GM21367 (cell line): Measurements from ENCODE around the gene SERPINA3.
"Not testable (repeated sequence)": the region's sequence is repeated elsewhere in the genome, so short reads cannot be mapped to it uniquely, and the experiment has no call there.

Experiments used
- ATAC-seq: cut with Tn5 transposase; IDR thresholded peaks from one replicate; pipeline ENCODE4 v1.9.1; 2021; ENCODE audit not compliant: unreplicated experiment

SERPINA3 gene

GRCh38 chr14:94583557-94583956, 28.6 kb upstream of the SERPINA3 start:
- no peak for ATAC-seq

GRCh38 chr14:94584591-94585280, 27.5 kb upstream of the SERPINA3 start:
- no peak for ATAC-seq

GRCh38 chr14:94586635-94587034, 25.6 kb upstream of the SERPINA3 start:
- no peak for ATAC-seq

DNA sequence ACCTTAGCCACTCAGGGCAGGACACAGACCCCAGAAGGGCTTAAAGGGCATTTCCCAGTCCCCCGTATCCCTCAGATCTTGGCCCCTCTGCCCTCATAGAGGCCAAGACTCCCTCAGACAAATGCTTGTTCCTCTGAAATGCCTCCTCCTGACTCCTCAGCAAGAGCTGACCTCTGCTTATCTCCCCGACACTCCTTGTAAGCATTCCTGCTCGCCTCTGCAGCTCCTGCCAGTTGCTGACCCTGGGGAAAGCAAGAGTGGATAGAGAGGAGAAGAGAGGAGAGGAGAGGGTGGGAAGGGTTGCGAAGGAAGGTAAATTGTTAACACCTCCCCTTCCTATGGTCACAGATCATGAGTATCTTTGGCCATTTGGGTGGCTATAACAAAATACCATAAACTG, 23.9 kb upstream of the SERPINA3 start:
- ATAC-seq = no peak

- ATAC-seq = no peak
Observed at GRCh38 chr14:94591073-94591472, 21.1 kb upstream of the SERPINA3 start.

DNA sequence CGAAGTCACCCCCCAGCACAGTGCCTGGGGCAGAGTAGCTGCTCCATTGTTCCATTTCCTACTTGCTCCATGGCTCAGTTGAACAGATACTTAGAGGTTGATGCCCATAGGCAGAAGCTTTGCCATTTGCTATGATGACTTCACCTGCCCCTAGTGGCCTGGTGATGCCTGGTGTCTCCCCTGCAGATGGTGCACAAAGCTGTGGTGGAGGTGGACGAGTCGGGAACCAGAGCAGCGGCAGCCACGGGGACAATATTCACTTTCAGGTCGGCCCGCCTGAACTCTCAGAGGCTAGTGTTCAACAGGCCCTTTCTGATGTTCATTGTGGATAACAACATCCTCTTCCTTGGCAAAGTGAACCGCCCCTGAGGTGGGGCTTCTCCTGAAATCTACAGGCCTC, 20.3 kb upstream of the SERPINA3 start:
- ATAC-seq = no peak

DNA sequence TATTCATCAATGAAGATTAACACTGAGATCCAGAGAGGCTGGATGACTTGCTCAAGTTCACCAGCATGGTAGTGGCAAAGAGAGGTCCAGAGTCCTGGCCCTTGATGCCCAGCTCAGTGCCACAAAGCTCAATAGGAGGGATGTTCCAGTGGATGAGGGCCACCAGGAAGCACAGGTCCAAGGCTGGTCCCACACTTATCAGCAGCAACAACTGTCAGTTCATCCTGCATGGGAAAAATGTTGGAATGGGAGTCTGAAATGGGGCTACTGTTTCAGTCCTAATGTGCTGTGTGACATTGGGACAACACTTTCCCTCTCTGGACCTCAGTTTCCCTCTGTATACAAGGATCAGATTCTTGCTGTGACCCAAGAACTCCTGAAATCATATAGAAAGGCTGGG, 19.7 kb upstream of the SERPINA3 start:
- no peak for ATAC-seq

DNA sequence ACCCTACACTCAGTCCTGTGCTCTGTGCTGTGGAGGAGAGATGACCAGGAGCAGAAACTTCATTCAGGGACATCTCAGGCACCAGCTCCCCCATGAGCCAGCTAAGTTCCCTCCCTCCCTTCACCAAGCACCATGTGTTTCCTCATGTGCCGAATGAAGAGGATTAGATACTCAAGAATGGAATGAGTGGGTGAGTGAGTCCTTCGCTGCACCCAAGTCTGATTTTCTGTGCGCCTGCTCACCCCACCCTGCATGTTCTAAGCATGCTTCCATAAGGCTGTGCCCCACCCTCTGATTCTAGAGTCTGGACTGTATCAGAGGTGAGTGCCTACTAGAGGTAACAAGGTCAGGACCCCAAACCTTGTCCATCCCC, 18.8 kb upstream of the SERPINA3 start:
- no peak for ATAC-seq

GRCh38 chr14:94593749-94594431, 18.3 kb upstream of the SERPINA3 start:
- no peak for ATAC-seq

- ATAC-seq = no peak
Observed at GRCh38 chr14:94594441-94594840, 17.8 kb upstream of the SERPINA3 start.

- no peak for ATAC-seq
Observed at GRCh38 chr14:94595912-94596311, 16.3 kb upstream of the SERPINA3 start.

DNA sequence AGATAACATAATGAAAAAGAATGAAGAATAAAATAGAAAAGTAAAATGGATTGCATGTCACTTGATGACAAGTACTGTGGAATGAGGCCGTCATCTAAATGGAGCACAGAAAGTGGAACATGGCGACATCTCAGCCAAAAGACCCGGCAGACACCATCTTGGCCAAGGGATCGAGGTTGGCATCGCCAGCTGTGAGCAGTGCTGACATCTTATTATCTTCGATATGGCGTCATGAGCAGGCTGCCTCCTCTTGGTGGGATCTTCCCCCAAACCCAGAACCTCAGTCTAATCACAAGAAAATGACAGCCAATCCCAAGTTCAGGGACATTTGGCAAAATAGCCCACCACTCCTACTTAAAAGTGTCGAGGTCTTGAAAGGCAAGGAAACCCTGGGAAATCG, 15.8 kb upstream of the SERPINA3 start:
- no peak for ATAC-seq

GRCh38 chr14:94597788-94598187, 14.4 kb upstream of the SERPINA3 start:
- no peak for ATAC-seq

DNA sequence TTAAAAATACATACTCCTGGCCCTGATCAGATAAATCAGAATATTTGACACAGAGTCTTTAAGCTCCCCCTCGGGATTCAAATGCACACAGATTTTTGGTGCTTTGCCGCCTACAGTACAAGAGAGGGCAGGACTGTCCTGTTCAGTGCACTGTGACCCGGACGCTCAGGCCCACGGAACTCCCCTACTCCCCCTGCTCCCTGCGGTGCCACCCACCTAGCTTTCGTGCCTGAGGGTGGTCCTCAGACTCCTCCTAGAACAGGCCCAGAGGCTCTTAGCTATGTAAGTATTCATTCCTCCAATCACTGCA, 13.7 kb upstream of the SERPINA3 start:
- ATAC-seq = no peak

DNA sequence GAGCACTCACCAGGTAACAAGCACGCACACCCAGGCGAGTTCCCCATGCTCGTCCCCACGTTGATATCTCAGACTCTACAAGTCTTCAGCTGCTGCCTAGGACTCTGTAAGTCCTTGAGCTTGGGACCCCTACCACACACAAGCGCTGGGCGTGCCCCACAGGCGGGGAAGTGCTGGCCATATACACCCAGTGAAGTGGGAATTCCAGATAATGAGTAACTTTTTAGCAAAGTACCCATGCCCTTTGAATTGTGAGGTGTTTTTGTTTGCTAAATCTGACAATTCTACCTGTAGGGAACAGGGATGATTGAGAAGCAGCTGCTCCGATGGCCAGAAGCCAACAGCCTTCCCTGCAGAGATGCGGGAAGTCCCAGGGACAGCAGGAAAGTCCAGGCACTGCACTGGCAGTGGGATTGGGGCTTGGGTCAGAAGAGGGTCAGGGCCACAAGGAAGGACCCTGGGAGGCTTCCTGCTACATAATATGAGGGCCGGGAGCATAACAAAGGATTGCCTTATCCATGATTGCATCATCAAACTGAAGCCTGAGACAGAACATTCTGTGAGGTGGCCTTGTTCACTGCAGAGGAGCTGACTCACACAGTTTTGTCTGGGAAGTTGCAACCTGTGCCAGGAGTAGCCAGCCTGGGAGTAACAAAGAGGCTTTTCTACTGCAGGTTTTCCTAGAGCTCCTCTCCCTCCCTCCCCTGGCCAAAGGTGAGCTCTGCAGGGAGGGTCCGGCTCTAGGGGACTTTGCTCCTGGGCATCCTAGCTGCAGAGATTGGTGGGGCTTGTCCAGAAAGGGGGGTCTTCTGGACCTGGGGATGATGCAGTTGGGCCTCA, 13.2 kb upstream of the SERPINA3 start:
- ATAC-seq = no peak

DNA sequence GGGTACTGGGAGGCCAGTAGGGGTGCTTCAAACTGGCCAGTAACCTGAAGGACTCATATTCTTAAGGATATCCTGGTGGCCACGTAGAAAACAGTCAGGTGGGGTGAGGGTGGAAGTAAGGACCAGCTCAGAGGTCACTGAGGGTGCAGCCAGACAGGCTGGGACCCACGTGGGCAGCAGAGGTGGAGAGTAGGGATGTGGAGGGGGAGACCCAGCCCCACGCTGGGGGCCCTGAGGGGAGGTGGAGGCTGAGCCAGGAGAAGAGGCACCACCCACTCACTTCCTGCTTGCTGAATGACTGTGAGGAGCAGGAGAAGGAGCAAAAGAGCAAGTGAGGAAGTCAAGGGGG, 12.6 kb upstream of the SERPINA3 start:
- no peak for ATAC-seq

DNA sequence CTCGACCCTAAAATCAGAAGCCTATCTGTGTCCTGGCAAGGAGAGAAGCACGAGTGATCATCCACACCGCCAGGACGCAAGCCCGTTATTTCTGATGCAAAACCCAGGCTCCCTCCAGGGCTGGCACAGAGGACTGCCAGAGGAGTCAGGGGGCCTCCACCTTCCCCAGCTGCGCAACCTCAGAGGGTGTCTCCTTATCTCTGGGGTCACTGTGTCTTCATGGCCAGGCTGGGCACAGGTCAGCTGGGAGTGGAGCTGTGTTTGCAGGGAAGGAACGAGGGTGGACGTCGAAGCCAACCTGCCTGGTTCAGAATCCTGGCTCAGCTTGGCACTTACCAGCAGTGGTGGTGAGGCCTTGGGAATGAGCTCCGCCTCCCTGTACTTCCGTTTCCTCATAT, 12.0 kb upstream of the SERPINA3 start:
- no peak for ATAC-seq

DNA sequence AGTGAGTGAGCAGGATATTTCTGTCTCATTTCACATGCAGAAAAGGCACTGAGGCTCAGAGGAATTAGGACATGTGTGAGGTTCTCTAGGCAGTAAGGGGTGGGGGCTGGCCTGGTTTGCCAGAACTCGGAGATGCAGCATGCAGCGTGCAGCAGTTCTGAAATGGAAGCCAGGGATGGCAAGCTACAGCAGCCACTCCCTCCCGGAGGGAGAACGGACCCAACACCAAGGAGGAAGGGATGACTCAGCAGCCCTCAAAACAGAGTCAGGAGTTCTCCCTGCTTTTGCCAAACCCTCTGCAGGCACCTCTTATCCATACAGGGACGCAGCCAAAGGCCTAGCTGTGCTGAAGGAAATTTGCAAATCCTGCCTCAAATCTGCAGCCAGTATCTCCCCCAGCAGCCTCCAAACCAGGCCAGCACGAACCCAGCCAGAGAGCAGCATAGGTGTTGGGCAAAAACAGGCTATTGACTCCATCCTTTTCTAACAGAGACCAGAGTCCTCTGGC, 10.3 kb upstream of the SERPINA3 start:
- no peak for ATAC-seq

GRCh38 chr14:94602722-94603121, 9.5 kb upstream of the SERPINA3 start:
- no peak for ATAC-seq

DNA sequence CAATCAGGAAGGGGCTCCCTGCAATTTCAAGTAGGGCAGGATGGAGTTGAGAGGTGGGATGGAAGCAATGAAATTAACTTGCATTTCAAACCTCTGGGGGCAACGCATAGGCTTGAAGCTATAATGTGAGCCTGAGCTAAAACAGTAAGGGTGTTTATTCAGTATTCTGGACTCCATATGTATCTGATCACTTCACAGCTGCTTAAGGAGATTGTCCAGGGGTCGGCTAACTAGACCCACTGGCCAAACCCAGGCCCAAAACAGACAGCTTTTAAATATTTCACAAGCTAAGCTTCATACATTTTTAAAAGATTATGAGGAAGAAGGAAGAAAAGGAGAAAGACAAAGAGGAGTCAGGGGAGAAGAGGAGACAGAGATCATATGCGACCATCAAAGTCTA, 6.8 kb upstream of the SERPINA3 start:
- no peak for ATAC-seq

DNA sequence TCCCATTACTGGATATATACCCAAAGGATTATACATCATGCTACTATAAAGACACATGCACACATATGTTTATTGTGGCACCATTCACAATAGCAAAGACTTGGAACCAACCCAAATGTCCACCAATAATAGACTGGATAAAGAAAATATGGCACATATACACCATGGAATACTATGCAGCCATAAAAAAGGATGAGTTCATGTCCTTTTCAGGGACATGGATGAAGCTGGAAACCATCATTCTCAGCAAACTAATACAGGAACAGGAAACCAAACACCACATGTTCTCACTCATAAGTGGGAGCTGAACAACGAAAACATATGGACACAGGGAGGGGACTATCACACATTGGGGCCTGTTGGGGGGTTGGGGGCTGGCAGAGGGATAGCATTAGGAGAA, 3.2 kb upstream of the SERPINA3 start:
- ATAC-seq = not testable (repeated sequence)

- ATAC-seq = no peak
Observed at GRCh38 chr14:94611179-94611578, 1.0 kb upstream of the SERPINA3 start.
